GM12878 (cell line): Measurements from ENCODE around the gene COPZ1. TPM values are rescaled to one million over a fixed set of nuclear protein-coding genes. Genes with fewer than 3 reads are reported as not detected.

ENCODE experiments used
- ATAC-seq: fragments of 200-7000 bp; cut with Tn5 transposase; 3 replicates; pipeline ENCODE4 v1.9.1; 2020; ENCODE audit warnings: mild to moderate bottlenecking, moderate library complexity
- BruUV-seq: library from RNA; stranded (reverse); fragments of 400-500 nt; replicated peaks from 2 replicates; lab custom pipeline; 2021; lab: Mats Ljungman, UMichigan
- CTCF ChIA-PET: fragments of 300-600 bp; sonication (Branson Sonifier 250); formaldehyde crosslinking; extraction: SDS; loops from one replicate; lab custom pipeline; 2021; ENCODE audit warnings: inconsistent platforms; lab: Yijun Ruan, JAX
- POLR2A ChIA-PET: fragments of 350-600 bp; formaldehyde crosslinking; extraction: SDS; loops from one replicate; lab custom pipeline; 2021; ENCODE audit warnings: inconsistent platforms; lab: Charles Lee
- RAD21 ChIA-PET: fragments of 300-600 bp; sonication (Branson Sonifier 250); formaldehyde crosslinking; loops from one replicate; lab custom pipeline; 2023; ENCODE audit warnings: antibody characterized with exemption; ENCODE audit not compliant: unreplicated experiment; lab: Charles Lee
- SMC1A ChIA-PET: fragments of 300-600 bp; sonication (Branson Sonifier 250); formaldehyde crosslinking; loops from one replicate; lab custom pipeline; 2023; ENCODE audit not compliant: unreplicated experiment, uncharacterized antibody; lab: Charles Lee
- DNase-seq: peaks from one replicate; pipeline ENCODE4 v3.0.0-alpha.2; 2011; ENCODE audit warnings: low read depth, low spot score
- FAIRE-seq: peaks from 3 replicates; lab custom pipeline; 2011; peaks lifted over from hg19 to GRCh38; lab: Jason Lieb, UNC
- H2AFZ ChIP-seq: 2 replicates; pipeline ENCODE4 v1.6.0; 2011; ENCODE audit warnings: low read depth, low read length, control low read depth; ENCODE audit not compliant: control insufficient read depth
- H3K27ac ChIP-seq: 2 replicates; pipeline ENCODE4 v1.5.1; 2011; ENCODE audit warnings: control low read depth; ENCODE audit not compliant: control insufficient read depth, insufficient read depth
- H3K27me3 ChIP-seq, 2 experiments: replicated peaks in 1 of 2; 2 replicates each; pipeline versions ENCODE4 v1.6.0 to v1.6.1; 2011; ENCODE audit warnings: low read length in 1 of 2; ENCODE audit not compliant: control insufficient read depth in 2 of 2, insufficient read depth in 2 of 2
- H3K36me3 ChIP-seq, 2 experiments: 2 replicates each; pipeline ENCODE4 v1.5.1; 2011; ENCODE audit warnings: low read length in 1 of 2; ENCODE audit not compliant: control insufficient read depth in 2 of 2, insufficient read depth in 2 of 2
- H3K4me1 ChIP-seq: 2 replicates; pipeline ENCODE4 v1.6.1; 2011; ENCODE audit warnings: mild to moderate bottlenecking, low read length, moderate library complexity, mixed read lengths; ENCODE audit not compliant: control insufficient read depth, insufficient read depth
- H3K4me2 ChIP-seq: 2 replicates; pipeline ENCODE4 v1.6.0; 2011; ENCODE audit warnings: control low read depth; ENCODE audit not compliant: control insufficient read depth, insufficient read depth
- H3K4me3 ChIP-seq: fragments of 200-600 bp; sonication (generic); 2 replicates; pipeline ENCODE4 v1.5.1; 2016
- H3K79me2 ChIP-seq: 2 replicates; pipeline ENCODE4 v1.6.0; 2011; ENCODE audit warnings: low read length; ENCODE audit not compliant: control insufficient read depth, insufficient read depth
- H3K9ac ChIP-seq: 2 replicates; pipeline ENCODE4 v1.8.0; 2011; ENCODE audit warnings: low read length, control low read depth, mixed read lengths; ENCODE audit not compliant: control insufficient read depth, insufficient read depth
- H3K9me3 ChIP-seq: replicated peaks from 3 replicates; pipeline ENCODE4 v1.5.1; 2011; ENCODE audit warnings: mild to moderate bottlenecking, low read length; ENCODE audit not compliant: control insufficient read depth, insufficient read depth
- H4K20me1 ChIP-seq: 2 replicates; pipeline ENCODE4 v1.6.0; 2011; ENCODE audit not compliant: control insufficient read depth, insufficient read depth
- CEBPZ ChIP-seq: fragments of 150-350 bp; IDR thresholded peaks from 2 replicates; pipeline ENCODE4 v1.6.1; 2016; ENCODE audit warnings: low read depth, low read length
- IRF5 ChIP-seq: fragments of 450-650 bp; IDR thresholded peaks from 2 replicates; pipeline ENCODE4 v1.6.1; 2017; ENCODE audit warnings: borderline replicate concordance
- JUNB ChIP-seq: IDR thresholded peaks from 2 replicates; pipeline ENCODE4 v1.6.1; 2016; ENCODE audit warnings: antibody characterized with exemption, mild to moderate bottlenecking
- MEF2B ChIP-seq: fragments of 450-650 bp; IDR thresholded peaks from 2 replicates; pipeline ENCODE4 v1.6.1; 2018; ENCODE audit warnings: mild to moderate bottlenecking, moderate library complexity; ENCODE audit not compliant: partially characterized antibody, poor library complexity, severe bottlenecking
- NR2F1 ChIP-seq: fragments of 450-650 bp; conservative IDR thresholded peaks from 2 replicates; pipeline ENCODE4 v1.6.1; 2017; ENCODE audit warnings: mild to moderate bottlenecking
- PBX3 ChIP-seq: IDR thresholded peaks from 2 replicates; pipeline ENCODE4 v1.6.1; 2011; ENCODE audit warnings: mild to moderate bottlenecking, low read depth, low read length, moderate library complexity; ENCODE audit not compliant: insufficient replicate concordance
- RFX5 ChIP-seq: IDR thresholded peaks from 2 replicates; pipeline ENCODE4 v1.6.1; 2011; ENCODE audit warnings: low read depth, low read length, improper control_type of control experiment
- SKIL ChIP-seq: fragments of 450-650 bp; IDR thresholded peaks from 2 replicates; pipeline ENCODE4 v1.6.1; 2017; ENCODE audit warnings: mild to moderate bottlenecking, low read depth, inconsistent platforms; ENCODE audit not compliant: poor library complexity, severe bottlenecking
- SRF ChIP-seq, 2 experiments: IDR thresholded peaks; 2 replicates each; pipeline ENCODE4 v1.6.1; 2011; ENCODE audit warnings: low read depth in 2 of 2, low read length in 2 of 2, mild to moderate bottlenecking in 1 of 2, moderate library complexity in 1 of 2
- TAF1 ChIP-seq: IDR thresholded peaks from 2 replicates; pipeline ENCODE4 v1.6.1; 2011; ENCODE audit warnings: mild to moderate bottlenecking, low read depth, low read length, borderline replicate concordance
- TCF7 ChIP-seq: IDR thresholded peaks from 2 replicates; pipeline ENCODE4 v1.6.1; 2014; ENCODE audit warnings: antibody characterized with exemption, borderline replicate concordance
- USF2 ChIP-seq: IDR thresholded peaks from 2 replicates; pipeline ENCODE4 v1.6.1; 2011; ENCODE audit warnings: low read depth, low read length, improper control_type of control experiment, borderline replicate concordance
- WGBS: methylation state at CpG from one replicate; pipeline ENCODE4 v1.1.6; 2016; ENCODE audit warnings: low lambda C conversion rate; ENCODE audit not compliant: insufficient replicate concordance, insufficient coverage; ENCODE audit errors: missing lambda C conversion rate; 5-methylcytosine and 5-hydroxymethylcytosine counted together
- in situ Hi-C: fragments of 300-500 bp; cut with MboI; formaldehyde crosslinking; loops from 9 replicates; pipeline ENCODE4 v1.14.3; 2018; ENCODE audit warnings: mixed read lengths
- intact Hi-C: fragments of 100-400 bp; cut with micrococcal nuclease; formaldehyde crosslinking; loops from one replicate; pipeline ENCODE4 v1.14.2; 2022; ENCODE audit not compliant: unreplicated experiment
- polyA plus RNA-seq, 11 experiments: library from polyadenylated mRNA; depleted of rRNA in 4 of 11; unstranded in 6 of 11; stranded (reverse) in 5 of 11; fragments of >200 nt; fragmentation: Nextera tagmentation in 4 of 11; fragmentation: Illumina TruSeq in 1 of 11; extraction: Ambion mirVana in 4 of 11; extraction: Trizol in 1 of 11; gene quantifications; 1 replicate in 1 of 11; 2 replicates in 10 of 11; pipeline versions ENCODE4 v1.2.1 to v1.2.3, GENCODE V29; 2011 to 2016; ENCODE audit warnings: inconsistent platforms in 2 of 11, missing spikeins in 2 of 11, low read depth in 1 of 11
- total RNA-seq, 4 experiments: library from RNA; depleted of rRNA in 3 of 4; stranded (reverse); fragments of >200 nt in 3 of 4; fragmentation: Illumina TruSeq in 1 of 4; extraction: Trizol in 1 of 4; gene quantifications; 2 replicates each; pipeline versions ENCODE4 v1.2.1 to v1.2.3, GENCODE V29; 2013 to 2021

The COPZ1 gene
- total and polyA plus RNA-seq, 10 of the 15 experiments (the other 5 are each of a cell fraction or from before 2014, with no cell fraction given): 112 to 378 (median 184) TPM

GRCh38 chr12:54386403-54387113 lies 61.6 kb downstream of the COPZ1 start:
- 100% methylated on average over 2 of the region's 3 CpGs for WGBS
- H3K4me1 ChIP-seq: peaks cover 14% of the 10 kb centered on the region
- H3K36me3 ChIP-seq: no peaks in the 10 kb centered on the region
- no peak overlapping the region for H3K4me2 ChIP-seq
- no TSS peak for BruUV-seq
- ChIA-PET RAD21 (interaction anchor here (1.1 to 2.7 kb wide), 2 partner anchors 52 to 166 kb away, joined by 4 to 9 read pairs; no protein-coding TSS in a partner anchor), POLR2A (interaction anchor here (0.8 to 1.0 kb wide), 2 partner anchors 25 to 52 kb away, joined by 3 read pairs; no protein-coding TSS in a partner anchor), SMC1A (interaction anchor here (0.7 to 2.2 kb wide), 5 partner anchors 13 to 210 kb away, joined by 3 to 9 read pairs (median 3); no protein-coding TSS in a partner anchor), CTCF (interaction anchor here (0.8 to 4.5 kb wide), 11 partner anchors 10 to 171 kb away, joined by 3 to 33 read pairs (median 4); partner anchors contain the start of gene COPZ1)
- DNase-seq: no peak
- no peaks in the 10 kb centered on the region for H3K27me3 ChIP-seq
- H3K9me3 ChIP-seq: no peaks in the 10 kb centered on the region
- no peak overlapping the region for H3K9ac ChIP-seq
- in situ Hi-C loops: no loop called here
- FAIRE-seq: no peak
- no peak overlapping the region for H3K4me3 ChIP-seq
- no peak for ATAC-seq
- no peak overlapping the region for H3K27ac ChIP-seq
- H2AFZ ChIP-seq: no peak overlapping the region
- intact Hi-C loops: no loop called here
- H3K79me2 ChIP-seq: no peaks in the 10 kb centered on the region
- H4K20me1 ChIP-seq: no peaks in the 10 kb centered on the region
- no peak for TF ChIP-seq TAF1
- no peak for TF ChIP-seq PBX3
- no peak for TF ChIP-seq SKIL
- no peak for TF ChIP-seq USF2
- no peak for TF ChIP-seq CEBPZ
- TF ChIP-seq NR2F1: no peak
- TF ChIP-seq TCF7: no peak
- no peak for TF ChIP-seq RFX5
- no peak for TF ChIP-seq IRF5
- no peak for TF ChIP-seq MEF2B
- TF ChIP-seq JUNB: no peak
- no peak for TF ChIP-seq SRF (IDR thresholded peaks at IDR 0.05; ENCODE audit: low read depth in 2 of 2, low read length in 2 of 2)
